ENCODE data around the gene TBX18. TPM values are rescaled to one million over a fixed set of nuclear protein-coding genes. Genes with fewer than 3 reads are reported as not detected.
A peak's percentile ranks its signal among the peaks of the same experiment; 100 is the strongest.

Gene TBX18
- total and polyA plus RNA-seq, 12 donors, result 1.7 to 9.1 (median 2.8) TPM

DNA sequence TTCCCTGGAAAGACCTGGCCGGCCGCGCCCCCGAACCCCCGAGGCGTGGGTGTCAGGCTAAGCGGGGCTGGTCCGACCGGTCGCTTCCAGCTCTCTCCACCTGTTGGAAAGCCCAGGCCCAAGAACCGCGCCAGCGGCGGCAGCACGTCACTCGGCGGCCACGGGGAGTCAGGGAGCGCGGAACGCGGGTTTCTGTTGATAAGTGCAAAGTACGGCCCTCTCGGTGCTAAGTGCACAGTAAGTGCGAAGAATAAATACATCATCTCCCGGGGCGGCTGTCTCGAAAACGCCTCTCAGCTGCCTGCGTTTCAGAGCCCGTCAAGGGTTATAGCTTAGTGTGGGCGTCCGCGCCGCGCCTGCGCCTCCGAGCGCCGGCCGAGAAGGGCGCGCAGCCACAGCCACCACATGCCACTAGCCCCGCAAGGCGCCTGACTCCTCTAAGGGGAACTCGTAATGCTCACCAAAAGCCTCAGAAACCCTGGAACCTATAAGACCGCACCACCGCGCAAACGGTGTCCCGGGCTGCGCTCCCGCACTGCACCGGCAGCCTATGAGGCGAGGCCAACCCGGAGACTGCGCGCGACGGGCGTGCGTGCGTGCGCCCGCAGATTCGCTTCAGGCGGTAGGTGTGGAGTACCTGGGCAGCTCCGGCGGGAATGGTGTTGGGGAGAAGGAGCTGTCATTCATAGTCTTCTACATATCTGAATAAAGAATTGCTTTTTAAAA lies 9.2 kb upstream of the TBX18 start:
- DNase-seq (peak; percentile 13 to 23), ATAC-seq (peak; percentile 52 to 75 (median 60))
- 0 to 2% methylated on average over 69 of the region's 69 CpGs for WGBS, 2 donors
- Histone ChIP-seq H3K4me3 (peak overlapping the region; percentile 7 to 61 (median 52)), H3K4me1 (peaks cover 0 to 19% (median 17%) of the 10 kb centered on the region in 9 donors), H3K36me3 (no peaks in the 10 kb centered on the region), H3K27ac (peak overlapping the region in 9 of 10 donors; percentile 38 to 86 (median 73)), H3K9me3 (no peaks in the 10 kb centered on the region), H3K27me3 (peaks cover 0 to 99% (median 87%) of the 10 kb centered on the region in 7 donors)
- intact Hi-C loops (cut with DNase I), result loop anchor here in 2 of 10 donors (10.0 kb wide), 2 partner anchors 231 to 349 kb away; no protein-coding TSS in a partner anchor
- TF ChIP-seq, protein P1, sequence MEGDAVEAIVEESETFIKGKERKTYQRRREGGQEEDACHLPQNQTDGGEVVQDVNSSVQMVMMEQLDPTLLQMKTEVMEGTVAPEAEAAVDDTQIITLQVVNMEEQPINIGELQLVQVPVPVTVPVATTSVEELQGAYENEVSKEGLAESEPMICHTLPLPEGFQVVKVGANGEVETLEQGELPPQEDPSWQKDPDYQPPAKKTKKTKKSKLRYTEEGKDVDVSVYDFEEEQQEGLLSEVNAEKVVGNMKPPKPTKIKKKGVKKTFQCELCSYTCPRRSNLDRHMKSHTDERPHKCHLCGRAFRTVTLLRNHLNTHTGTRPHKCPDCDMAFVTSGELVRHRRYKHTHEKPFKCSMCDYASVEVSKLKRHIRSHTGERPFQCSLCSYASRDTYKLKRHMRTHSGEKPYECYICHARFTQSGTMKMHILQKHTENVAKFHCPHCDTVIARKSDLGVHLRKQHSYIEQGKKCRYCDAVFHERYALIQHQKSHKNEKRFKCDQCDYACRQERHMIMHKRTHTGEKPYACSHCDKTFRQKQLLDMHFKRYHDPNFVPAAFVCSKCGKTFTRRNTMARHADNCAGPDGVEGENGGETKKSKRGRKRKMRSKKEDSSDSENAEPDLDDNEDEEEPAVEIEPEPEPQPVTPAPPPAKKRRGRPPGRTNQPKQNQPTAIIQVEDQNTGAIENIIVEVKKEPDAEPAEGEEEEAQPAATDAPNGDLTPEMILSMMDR (IDR thresholded peaks at IDR 0.05), result no peak

DNA sequence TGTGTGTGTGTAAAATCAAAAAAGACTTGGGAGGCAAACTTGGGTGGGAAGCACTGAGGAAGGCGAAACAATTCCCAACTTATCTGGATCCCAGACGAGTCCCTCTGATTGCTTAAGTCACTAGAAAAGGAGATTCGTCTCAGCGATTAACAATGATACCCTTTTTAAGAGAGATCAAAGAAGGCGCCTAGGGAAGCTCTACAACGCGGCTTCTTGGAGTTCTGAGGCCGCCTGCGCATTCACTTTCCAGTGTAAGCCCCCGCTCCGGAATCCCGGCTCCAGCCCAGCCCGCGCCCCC lies 8.7 kb upstream of the TBX18 start:
- no peaks in the 10 kb centered on the region for H3K9me3 ChIP-seq
- H3K27ac ChIP-seq, result peak overlapping the region in 9 of 10 donors; percentile 38 to 86 (median 73)
- ATAC-seq (peak in 1 of 8 donors; percentile 18), DNase-seq (no peak)
- H3K36me3 ChIP-seq, result no peaks in the 10 kb centered on the region
- TF ChIP-seq, protein P1 (IDR thresholded peaks at IDR 0.05), result no peak
- peak overlapping the region; percentile 7 to 61 (median 52) for H3K4me3 ChIP-seq
- intact Hi-C loops (cut with DNase I), result loop anchor here in 2 of 10 donors (10.0 kb wide), 2 partner anchors 232 to 348 kb away; no protein-coding TSS in a partner anchor
- 1 to 3% methylated on average over 14 of the region's 14 CpGs for WGBS, 2 donors
- H3K4me1 ChIP-seq, result peaks cover 0 to 22% (median 17%) of the 10 kb centered on the region in 9 donors
- H3K27me3 ChIP-seq, result peaks cover 0 to 100% (median 93%) of the 10 kb centered on the region in 7 donors

- DNase-seq (peak in 1 of 2 donors; percentile 10), ATAC-seq (peak in 1 of 8 donors; percentile 23)
- TF ChIP-seq, protein P1 (IDR thresholded peaks at IDR 0.05), result no peak
- Histone ChIP-seq H3K36me3 (no peaks in the 10 kb centered on the region), H3K27me3 (peaks cover 0 to 100% (median 98%) of the 10 kb centered on the region in 7 donors), H3K4me1 (peaks cover 0 to 27% (median 17%) of the 10 kb centered on the region in 9 donors), H3K4me3 (peak overlapping the region in 7 of 10 donors; percentile 45 to 61 (median 53)), H3K27ac (peak overlapping the region in 8 of 10 donors; percentile 34 to 86 (median 67)), H3K9me3 (no peaks in the 10 kb centered on the region)
- intact Hi-C loops (cut with DNase I), result loop anchor here in 2 of 10 donors (10.0 kb wide), 2 partner anchors 232 to 348 kb away; no protein-coding TSS in a partner anchor
- whole genome bisulfite sequencing, 2 donors, result 6 to 7% methylated on average over 35 of the region's 35 CpGs
Observed at GRCh38 chr6:84772428-84773132, 8.2 kb upstream of the TBX18 start.

GRCh38 chr6:84771756-84772356 lies 7.5 kb upstream of the TBX18 start:
- intact Hi-C loops (cut with DNase I), result loop anchor here in 2 of 10 donors (10.0 kb wide), 2 partner anchors 233 to 347 kb away; no protein-coding TSS in a partner anchor
- H3K4me1 ChIP-seq, result peaks cover 0 to 30% (median 17%) of the 10 kb centered on the region in 9 donors
- no peaks in the 10 kb centered on the region for H3K36me3 ChIP-seq
- H3K27ac ChIP-seq, result peak overlapping the region in 4 of 10 donors; percentile 34 to 74 (median 58)
- ATAC-seq (no peak), DNase-seq (no peak)
- no peaks in the 10 kb centered on the region for H3K9me3 ChIP-seq
- TF ChIP-seq, protein P1 (IDR thresholded peaks at IDR 0.05), result no peak
- H3K27me3 ChIP-seq, result peaks cover 5 to 100% (median 98%) of the 10 kb centered on the region in 7 donors
- H3K4me3 ChIP-seq, result peak overlapping the region in 5 of 10 donors; percentile 52 to 61 (median 53)
- WGBS, 2 donors, result 12 to 21% methylated on average over 16 of the region's 16 CpGs

Measured in heart right ventricle (tissue), 16 donors.